ENCODE data around the gene MAP4K5. TPM values are rescaled to one million over a fixed set of nuclear protein-coding genes. Genes with fewer than 3 reads are reported as not detected.

MAP4K5 gene
- total RNA-seq, 1 experiment from 2014 or later: 42.7 TPM

DNA sequence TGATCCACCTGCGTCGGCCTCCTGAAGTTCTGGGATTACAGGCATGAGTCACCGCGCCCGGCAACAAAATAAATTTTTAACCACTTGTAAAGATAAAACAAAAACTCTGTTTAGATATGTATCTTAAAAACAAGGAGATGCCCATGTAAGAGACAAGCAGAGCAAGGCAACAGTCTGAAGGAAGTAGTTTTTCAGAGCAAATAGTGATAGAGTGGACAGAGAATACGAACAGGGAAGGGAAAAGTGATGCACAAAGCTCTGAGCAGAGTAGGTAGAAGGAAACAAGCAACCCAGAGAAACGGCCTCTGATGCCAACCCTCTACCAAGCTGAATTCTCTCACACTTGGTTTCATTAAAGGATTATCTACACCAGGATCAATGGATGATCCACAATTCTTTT lies 110.9 kb downstream of the MAP4K5 start:
- no peak overlapping the region for H3K4me2 ChIP-seq (ENCODE audit: insufficient read depth, insufficient read length, low read length)
- H2BK120ac ChIP-seq (ENCODE audit: low read depth, low read length, poor library complexity, severe bottlenecking): no peak overlapping the region
- H3K4me3 Mint-ChIP-seq: no peak overlapping the region
- H3K9me3 Mint-ChIP-seq: no peaks in the 10 kb centered on the region
- TF ChIP-seq, protein P1, sequence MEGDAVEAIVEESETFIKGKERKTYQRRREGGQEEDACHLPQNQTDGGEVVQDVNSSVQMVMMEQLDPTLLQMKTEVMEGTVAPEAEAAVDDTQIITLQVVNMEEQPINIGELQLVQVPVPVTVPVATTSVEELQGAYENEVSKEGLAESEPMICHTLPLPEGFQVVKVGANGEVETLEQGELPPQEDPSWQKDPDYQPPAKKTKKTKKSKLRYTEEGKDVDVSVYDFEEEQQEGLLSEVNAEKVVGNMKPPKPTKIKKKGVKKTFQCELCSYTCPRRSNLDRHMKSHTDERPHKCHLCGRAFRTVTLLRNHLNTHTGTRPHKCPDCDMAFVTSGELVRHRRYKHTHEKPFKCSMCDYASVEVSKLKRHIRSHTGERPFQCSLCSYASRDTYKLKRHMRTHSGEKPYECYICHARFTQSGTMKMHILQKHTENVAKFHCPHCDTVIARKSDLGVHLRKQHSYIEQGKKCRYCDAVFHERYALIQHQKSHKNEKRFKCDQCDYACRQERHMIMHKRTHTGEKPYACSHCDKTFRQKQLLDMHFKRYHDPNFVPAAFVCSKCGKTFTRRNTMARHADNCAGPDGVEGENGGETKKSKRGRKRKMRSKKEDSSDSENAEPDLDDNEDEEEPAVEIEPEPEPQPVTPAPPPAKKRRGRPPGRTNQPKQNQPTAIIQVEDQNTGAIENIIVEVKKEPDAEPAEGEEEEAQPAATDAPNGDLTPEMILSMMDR (conservative IDR thresholded peaks at IDR 0.05): no peak
- H3K23ac ChIP-seq (ENCODE audit: insufficient read length, low read depth, low read length): no peak overlapping the region
- no peak for DNase-seq
- no peaks in the 10 kb centered on the region for H3K27me3 Mint-ChIP-seq (ENCODE audit: low read depth)
- no peaks in the 10 kb centered on the region for H3K27me3 ChIP-seq (ENCODE audit: insufficient read depth, low read length)
- no peak overlapping the region for H3K4ac ChIP-seq (ENCODE audit: low read depth, low read length)
- H4K91ac ChIP-seq (ENCODE audit: insufficient read length, low read depth, low read length): no peak overlapping the region
- no peak overlapping the region for H4K8ac ChIP-seq (replicated peaks; ENCODE audit: insufficient read length, low read depth, low read length)
- H2AFZ ChIP-seq (ENCODE audit: low read length): no peak overlapping the region
- H3K18ac ChIP-seq (ENCODE audit: insufficient read length, low read depth, low read length): no peak overlapping the region
- H3T11ph ChIP-seq (ENCODE audit: low read length): no peak overlapping the region
- H3K9me3 ChIP-seq (ENCODE audit: control insufficient read depth, low read depth, low read length): no peaks in the 10 kb centered on the region
- H3K79me2 ChIP-seq (ENCODE audit: insufficient read depth, low read length): no peaks in the 10 kb centered on the region
- no peak overlapping the region for H3K56ac ChIP-seq (ENCODE audit: insufficient read length, low read depth, low read length)
- H3K4me1 Mint-ChIP-seq: no peaks in the 10 kb centered on the region
- H3K23me2 ChIP-seq (ENCODE audit: insufficient read length, low read depth, low read length, poor library complexity, severe bottlenecking): no peaks in the 10 kb centered on the region
- no peak overlapping the region for H3K14ac ChIP-seq (ENCODE audit: insufficient read depth, low read length)
- no peaks in the 10 kb centered on the region for H3K4me1 ChIP-seq (ENCODE audit: insufficient read depth, low read length)
- no CpG with 5 or more reads among the region's 7 CpGs for WGBS (ENCODE audit: extremely low coverage, insufficient read length, low lambda C conversion rate)
- H2BK20ac ChIP-seq (ENCODE audit: low read depth, low read length, poor library complexity, severe bottlenecking): no peak overlapping the region
- H3K27ac ChIP-seq (ENCODE audit: insufficient read length, low read depth, low read length): no peak overlapping the region
- H3K27ac Mint-ChIP-seq: no peak overlapping the region; a peak in 1 of 7 replicates
- no peak overlapping the region for H2AK5ac ChIP-seq (ENCODE audit: insufficient read length, low read length)
- no peak overlapping the region for H4K5ac ChIP-seq (ENCODE audit: insufficient read length, low read depth, low read length)
- no peak overlapping the region for H2BK5ac ChIP-seq (ENCODE audit: insufficient read length, low read length)
- H3K36me3 Mint-ChIP-seq (ENCODE audit: insufficient read depth in 1 of 3, low read depth in 3 of 3): peaks cover 12 to 51% (median 40%) of the 10 kb centered on the region in 3 experiments; a peak in 6 of 7 replicates
- H4K20me1 ChIP-seq (ENCODE audit: control insufficient read depth, insufficient read depth, insufficient read length): no peaks in the 10 kb centered on the region
- no peaks in the 10 kb centered on the region for H3K79me1 ChIP-seq (ENCODE audit: insufficient read depth, low read depth, low read length, poor library complexity, severe bottlenecking)
- no peak overlapping the region for H2BK15ac ChIP-seq (ENCODE audit: low read depth, low read length)
- H3K9ac ChIP-seq (ENCODE audit: extremely low read depth, insufficient read length, low read length): no peak overlapping the region
- H2BK12ac ChIP-seq (ENCODE audit: insufficient read length, low read depth, low read length): no peak overlapping the region

Data from H9 (cell line).